ENCODE measurements around the gene CLEC2L. TPM values are rescaled to one million over a fixed set of nuclear protein-coding genes. Genes with fewer than 3 reads are reported as not detected.
A peak's percentile ranks its signal among the peaks of the same experiment; 100 is the strongest.

The CLEC2L gene
- total RNA-seq, 1 donor from 2014 or later: not detected

DNA sequence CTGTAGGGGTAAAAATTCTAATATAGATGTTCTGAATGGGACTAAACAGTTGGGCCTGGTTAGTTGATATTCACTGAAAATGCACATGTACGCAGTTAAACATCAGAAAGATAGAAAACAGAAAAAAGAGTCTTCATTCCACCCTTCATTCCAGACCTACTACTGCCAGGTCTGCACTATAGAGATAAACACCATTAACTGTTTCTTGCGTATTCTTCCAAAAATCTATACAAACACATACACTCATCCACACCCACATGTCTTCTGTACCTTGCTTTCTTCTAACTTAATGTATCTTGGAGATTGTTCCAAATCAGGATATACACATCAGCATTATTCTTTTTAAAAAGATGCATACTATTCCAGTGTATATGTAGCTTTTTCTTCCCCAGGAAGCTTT, 13.9 kb upstream of the CLEC2L start:
- DNase-seq (ENCODE audit: low read depth) (no peak), FAIRE-seq (no peak)
- no peak overlapping the region for H3K4me3 ChIP-seq (ENCODE audit: low read depth, low read length)
- no peaks in the 10 kb centered on the region for H3K36me3 ChIP-seq (ENCODE audit: control insufficient read depth, insufficient read depth, low read length)
- no peaks in the 10 kb centered on the region for H3K27me3 ChIP-seq (ENCODE audit: control insufficient read depth, insufficient read depth, low read length)
- no peak for TF ChIP-seq CTCF (IDR thresholded peaks at IDR 0.05; ENCODE audit: insufficient read depth, low read length, severe bottlenecking)

- H3K27me3 ChIP-seq (ENCODE audit: control insufficient read depth, insufficient read depth, low read length): no peaks in the 10 kb centered on the region
- DNase-seq (ENCODE audit: low read depth): no peak
- no peaks in the 10 kb centered on the region for H3K36me3 ChIP-seq (ENCODE audit: control insufficient read depth, insufficient read depth, low read length)
- no peak for TF ChIP-seq CTCF (IDR thresholded peaks at IDR 0.05; ENCODE audit: insufficient read depth, low read length, severe bottlenecking)
- no peak for FAIRE-seq
- H3K4me3 ChIP-seq (ENCODE audit: low read depth, low read length): no peak overlapping the region
Observed at GRCh38 chr7:139511315-139511714, 12.2 kb upstream of the CLEC2L start.

GRCh38 chr7:139515266-139515665, 8.2 kb upstream of the CLEC2L start:
- H3K27me3 ChIP-seq (ENCODE audit: control insufficient read depth, insufficient read depth, low read length): no peaks in the 10 kb centered on the region
- DNase-seq (ENCODE audit: low read depth) (no peak), FAIRE-seq (peak; percentile 18)
- no peaks in the 10 kb centered on the region for H3K36me3 ChIP-seq (ENCODE audit: control insufficient read depth, insufficient read depth, low read length)
- TF ChIP-seq CTCF (IDR thresholded peaks at IDR 0.05; ENCODE audit: insufficient read depth, low read length, severe bottlenecking): no peak
- H3K4me3 ChIP-seq (ENCODE audit: low read depth, low read length): no peak overlapping the region

DNA sequence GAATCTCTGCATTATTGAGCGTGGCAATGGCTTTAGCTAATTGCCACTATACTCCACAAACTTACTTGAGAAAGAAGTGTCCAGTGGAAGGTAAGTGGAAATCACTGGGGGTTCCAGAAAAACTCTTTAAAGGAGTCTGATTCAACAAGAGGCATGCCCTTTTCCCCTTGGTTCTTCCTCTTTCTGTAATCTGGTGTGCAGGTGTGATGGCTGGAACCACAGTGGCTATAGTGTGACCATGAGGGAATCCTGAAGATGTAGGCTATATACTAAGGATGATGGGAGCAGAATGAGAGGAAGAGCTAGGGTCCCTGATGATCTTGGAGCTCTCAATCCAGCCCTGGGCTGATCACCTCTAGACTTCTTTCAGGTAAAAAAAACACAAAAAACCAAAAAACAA, 2.0 kb upstream of the CLEC2L start:
- TF ChIP-seq CTCF (IDR thresholded peaks at IDR 0.05; ENCODE audit: insufficient read depth, low read length, severe bottlenecking): no peak
- peak; percentile 70 for FAIRE-seq
- Histone ChIP-seq H3K4me3 (ENCODE audit: low read depth, low read length) (no peak overlapping the region), H3K27me3 (ENCODE audit: control insufficient read depth, insufficient read depth, low read length) (peaks cover 25% of the 10 kb centered on the region), H3K36me3 (ENCODE audit: control insufficient read depth, insufficient read depth, low read length) (no peaks in the 10 kb centered on the region)
- no peak for DNase-seq (ENCODE audit: low read depth)

DNA sequence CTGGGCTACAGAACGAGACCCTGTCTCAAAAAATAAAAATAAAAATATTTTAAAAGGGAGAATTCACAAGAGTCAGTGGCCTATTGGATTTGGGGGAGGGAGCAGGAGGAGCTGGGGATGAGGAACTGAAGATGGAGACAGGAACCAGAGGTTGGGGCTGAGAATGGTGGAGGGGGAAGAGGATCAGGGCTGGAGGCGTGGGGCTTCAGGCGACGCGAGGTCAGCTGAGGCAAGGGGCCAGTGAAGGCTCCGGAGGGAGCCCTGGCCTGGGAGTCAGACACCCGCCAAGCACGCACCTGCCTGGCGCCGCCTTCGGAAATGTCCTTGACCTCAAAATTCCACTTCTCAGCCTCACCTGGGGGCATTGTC, 671 bp upstream of the CLEC2L start:
- no peak for DNase-seq (ENCODE audit: low read depth)
- FAIRE-seq: no peak
- Histone ChIP-seq H3K36me3 (ENCODE audit: control insufficient read depth, insufficient read depth, low read length) (no peaks in the 10 kb centered on the region), H3K4me3 (ENCODE audit: low read depth, low read length) (no peak overlapping the region), H3K27me3 (ENCODE audit: control insufficient read depth, insufficient read depth, low read length) (peaks cover 29% of the 10 kb centered on the region)
- no peak for TF ChIP-seq CTCF (IDR thresholded peaks at IDR 0.05; ENCODE audit: insufficient read depth, low read length, severe bottlenecking)

DNA sequence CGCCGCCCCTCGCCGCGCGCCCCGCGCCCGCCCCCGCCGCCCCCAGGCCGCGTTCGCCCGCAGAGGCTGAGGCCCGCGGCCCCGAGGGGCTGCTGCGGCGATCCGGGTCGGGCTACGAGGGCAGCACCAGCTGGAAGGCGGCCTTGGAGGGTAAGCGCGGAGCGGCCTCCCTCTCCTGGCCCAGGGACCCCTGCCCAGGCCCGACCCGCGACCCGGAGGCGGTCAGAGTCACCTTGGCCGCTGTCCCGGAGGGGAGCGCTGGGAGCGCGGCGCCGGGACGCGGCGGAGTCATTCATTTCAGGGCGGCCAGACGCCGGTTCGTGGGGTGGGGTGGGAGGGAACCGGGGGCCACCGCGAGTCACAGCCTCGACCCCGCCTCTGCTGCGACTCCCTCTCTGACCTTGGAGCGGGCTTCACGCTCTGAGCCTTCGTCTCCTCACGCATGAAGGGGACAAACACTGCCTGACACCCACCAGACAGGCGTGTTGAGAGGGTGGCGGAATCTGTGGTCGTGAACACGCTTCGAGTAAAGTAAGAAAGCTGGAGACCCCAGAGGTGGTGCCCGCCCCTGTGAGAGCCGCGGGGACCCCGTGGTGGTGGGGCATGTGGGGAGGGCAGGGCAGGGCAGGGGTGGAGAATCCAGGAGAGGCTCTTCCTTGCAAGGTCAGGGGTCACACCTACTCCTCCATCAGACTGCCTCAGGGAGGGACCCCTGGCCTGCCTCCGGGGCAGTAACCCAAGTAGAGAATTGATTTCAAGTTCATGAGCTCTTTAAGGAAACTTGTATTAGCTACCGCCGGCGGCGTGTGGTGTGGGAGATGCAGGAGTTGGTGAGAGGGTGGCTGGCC, 707 bp downstream of the CLEC2L start:
- Histone ChIP-seq H3K4me3 (ENCODE audit: low read depth, low read length) (no peak overlapping the region), H3K27me3 (ENCODE audit: control insufficient read depth, insufficient read depth, low read length) (peaks cover 31% of the 10 kb centered on the region), H3K36me3 (ENCODE audit: control insufficient read depth, insufficient read depth, low read length) (no peaks in the 10 kb centered on the region)
- DNase-seq (ENCODE audit: low read depth) (no peak), FAIRE-seq (no peak)
- no peak for TF ChIP-seq CTCF (IDR thresholded peaks at IDR 0.05; ENCODE audit: insufficient read depth, low read length, severe bottlenecking)

All from bronchial epithelial cell (primary cell).